HepG2 (cell line): ENCODE data around the gene SLC25A5. TPM values are rescaled to one million over a fixed set of nuclear protein-coding genes. Genes with fewer than 3 reads are reported as not detected.

Experiments
- CENPT ChIP-seq: sonication (generic); formaldehyde crosslinking; IDR thresholded peaks from 2 replicates; pipeline ENCODE4 v1.8.0; 2022; ENCODE audit warnings: low read depth, mild to moderate bottlenecking, moderate library complexity, missing genetic modification reagents
- SUZ12 ChIP-seq: fragments of 150-350 bp; IDR thresholded peaks from 2 replicates; pipeline ENCODE4 v1.6.1; 2014; ENCODE audit warnings: low read depth, low read length
- ZKSCAN5 ChIP-seq: sonication (generic); formaldehyde crosslinking; IDR thresholded peaks from 2 replicates; pipeline ENCODE4 v1.5.1; 2020; ENCODE audit warnings: mild to moderate bottlenecking, missing genetic modification reagents
- ZNF746 ChIP-seq: sonication (generic); formaldehyde crosslinking; IDR thresholded peaks from 2 replicates; pipeline ENCODE4 v1.8.0; 2022; ENCODE audit warnings: mild to moderate bottlenecking, missing genetic modification reagents
- polyA plus RNA-seq, 8 experiments: library from polyadenylated mRNA; depleted of rRNA in 3 of 8; stranded (reverse) in 7 of 8; unstranded in 1 of 8; fragments of >200 nt; fragmentation: Illumina TruSeq in 4 of 8; extraction: Trizol in 4 of 8; gene quantifications; 2 replicates each; pipeline versions ENCODE4 v1.2.1 to v1.2.3, GENCODE V29; 2011 to 2016; ENCODE audit warnings: low read depth in 4 of 8, missing spikeins in 1 of 8, mixed read lengths in 1 of 8; ENCODE audit not compliant: insufficient read depth in 1 of 8
- total RNA-seq, 5 experiments: library from RNA; depleted of rRNA; stranded (reverse); fragments of >200 nt; fragmentation: Illumina TruSeq; extraction: Trizol; gene quantifications; 2 replicates each; pipeline ENCODE4 v1.2.3, GENCODE V29; 2016; ENCODE audit warnings: low read depth in 1 of 5
- TF ChIP-seq, protein P1 (sequence below): sonication (generic); formaldehyde crosslinking; IDR thresholded peaks from 2 replicates; pipeline ENCODE4 v1.4.0; 2020; ENCODE audit warnings: mild to moderate bottlenecking, missing genetic modification reagents
- TF ChIP-seq, protein P2 (sequence below): sonication (generic); formaldehyde crosslinking; IDR thresholded peaks from 2 replicates; pipeline ENCODE4 v1.4.0; 2020; ENCODE audit warnings: missing genetic modification reagents
- TF ChIP-seq, protein P3 (sequence below), 2 experiments: fragments of 450-650 bp in 1 of 2; sonication (generic) in 1 of 2; formaldehyde crosslinking; IDR thresholded peaks; 2 replicates each; pipeline versions ENCODE4 v1.5.0 to v1.8.0; 2020 to 2022; ENCODE audit warnings: mild to moderate bottlenecking in 1 of 2, missing genetic modification reagents in 1 of 2

SLC25A5 gene
- total and polyA plus RNA-seq, 2 of the 13 experiments (the other 11 are each of a cell fraction or from before 2014, with no cell fraction given), result 300 to 402 TPM

DNA sequence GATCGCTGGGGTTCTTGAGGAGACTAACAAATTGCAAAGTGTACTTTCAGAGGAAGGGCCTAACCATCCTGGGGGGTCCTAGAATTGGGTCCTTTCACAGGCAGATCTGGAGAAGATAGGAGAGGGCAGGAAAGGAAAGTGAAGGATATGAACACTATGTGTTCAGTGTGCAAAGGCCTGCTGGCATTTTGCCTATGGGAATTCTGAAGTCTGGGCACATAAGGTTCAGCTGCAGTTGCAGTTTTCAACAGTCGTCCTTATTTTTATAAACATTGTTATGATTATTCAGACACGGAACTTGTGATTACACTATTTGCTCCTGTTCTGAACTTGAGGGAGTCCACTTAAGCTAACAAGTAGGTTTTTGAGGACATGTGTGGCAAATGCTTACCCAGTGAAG lies 1.3 kb upstream of the SLC25A5 start (continued):
- TF ChIP-seq, protein P1, sequence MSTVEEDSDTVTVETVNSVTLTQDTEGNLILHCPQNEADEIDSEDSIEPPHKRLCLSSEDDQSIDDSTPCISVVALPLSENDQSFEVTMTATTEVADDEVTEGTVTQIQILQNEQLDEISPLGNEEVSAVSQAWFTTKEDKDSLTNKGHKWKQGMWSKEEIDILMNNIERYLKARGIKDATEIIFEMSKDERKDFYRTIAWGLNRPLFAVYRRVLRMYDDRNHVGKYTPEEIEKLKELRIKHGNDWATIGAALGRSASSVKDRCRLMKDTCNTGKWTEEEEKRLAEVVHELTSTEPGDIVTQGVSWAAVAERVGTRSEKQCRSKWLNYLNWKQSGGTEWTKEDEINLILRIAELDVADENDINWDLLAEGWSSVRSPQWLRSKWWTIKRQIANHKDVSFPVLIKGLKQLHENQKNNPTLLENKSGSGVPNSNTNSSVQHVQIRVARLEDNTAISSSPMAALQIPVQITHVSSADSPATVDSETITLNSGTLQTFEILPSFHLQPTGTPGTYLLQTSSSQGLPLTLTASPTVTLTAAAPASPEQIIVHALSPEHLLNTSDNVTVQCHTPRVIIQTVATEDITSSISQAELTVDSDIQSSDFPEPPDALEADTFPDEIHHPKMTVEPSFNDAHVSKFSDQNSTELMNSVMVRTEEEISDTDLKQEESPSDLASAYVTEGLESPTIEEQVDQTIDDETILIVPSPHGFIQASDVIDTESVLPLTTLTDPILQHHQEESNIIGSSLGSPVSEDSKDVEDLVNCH, result no peak
- TF ChIP-seq CENPT (CRISPR knock-in tag) (no peak), SUZ12 (no peak), ZNF746 (CRISPR knock-in tag) (no peak), ZKSCAN5 (CRISPR knock-in tag) (no peak)
- TF ChIP-seq, protein P2, sequence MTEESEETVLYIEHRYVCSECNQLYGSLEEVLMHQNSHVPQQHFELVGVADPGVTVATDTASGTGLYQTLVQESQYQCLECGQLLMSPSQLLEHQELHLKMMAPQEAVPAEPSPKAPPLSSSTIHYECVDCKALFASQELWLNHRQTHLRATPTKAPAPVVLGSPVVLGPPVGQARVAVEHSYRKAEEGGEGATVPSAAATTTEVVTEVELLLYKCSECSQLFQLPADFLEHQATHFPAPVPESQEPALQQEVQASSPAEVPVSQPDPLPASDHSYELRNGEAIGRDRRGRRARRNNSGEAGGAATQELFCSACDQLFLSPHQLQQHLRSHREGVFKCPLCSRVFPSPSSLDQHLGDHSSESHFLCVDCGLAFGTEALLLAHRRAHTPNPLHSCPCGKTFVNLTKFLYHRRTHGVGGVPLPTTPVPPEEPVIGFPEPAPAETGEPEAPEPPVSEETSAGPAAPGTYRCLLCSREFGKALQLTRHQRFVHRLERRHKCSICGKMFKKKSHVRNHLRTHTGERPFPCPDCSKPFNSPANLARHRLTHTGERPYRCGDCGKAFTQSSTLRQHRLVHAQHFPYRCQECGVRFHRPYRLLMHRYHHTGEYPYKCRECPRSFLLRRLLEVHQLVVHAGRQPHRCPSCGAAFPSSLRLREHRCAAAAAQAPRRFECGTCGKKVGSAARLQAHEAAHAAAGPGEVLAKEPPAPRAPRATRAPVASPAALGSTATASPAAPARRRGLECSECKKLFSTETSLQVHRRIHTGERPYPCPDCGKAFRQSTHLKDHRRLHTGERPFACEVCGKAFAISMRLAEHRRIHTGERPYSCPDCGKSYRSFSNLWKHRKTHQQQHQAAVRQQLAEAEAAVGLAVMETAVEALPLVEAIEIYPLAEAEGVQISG, result no peak
- TF ChIP-seq, protein P3, sequence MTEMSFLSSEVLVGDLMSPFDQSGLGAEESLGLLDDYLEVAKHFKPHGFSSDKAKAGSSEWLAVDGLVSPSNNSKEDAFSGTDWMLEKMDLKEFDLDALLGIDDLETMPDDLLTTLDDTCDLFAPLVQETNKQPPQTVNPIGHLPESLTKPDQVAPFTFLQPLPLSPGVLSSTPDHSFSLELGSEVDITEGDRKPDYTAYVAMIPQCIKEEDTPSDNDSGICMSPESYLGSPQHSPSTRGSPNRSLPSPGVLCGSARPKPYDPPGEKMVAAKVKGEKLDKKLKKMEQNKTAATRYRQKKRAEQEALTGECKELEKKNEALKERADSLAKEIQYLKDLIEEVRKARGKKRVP (CRISPR knock-in tag; IDR thresholded peaks at IDR 0.05), result no peak
- TF ChIP-seq, all 625 proteins: peak for 0
